A549 (cell line): ENCODE results near the gene TRMT11.

Experiments
- CTCF ChIP-seq: fragments of >200 bp; sonication (Bioruptor Twin); formaldehyde crosslinking; IDR thresholded peaks from 3 replicates; pipeline ENCODE4 v1.5.1; 2016
- HOXB5 ChIP-seq: fragments of 250-450 bp; sonication (Bioruptor Pico); IDR thresholded peaks from 2 replicates; pipeline ENCODE4 v1.5.0; 2020; ENCODE audit warnings: mild to moderate bottlenecking, moderate library complexity
- MAX ChIP-seq: IDR thresholded peaks from 2 replicates; pipeline ENCODE4 v1.6.1; 2012
- REST ChIP-seq: fragments of 200-600 bp; sonication (generic); IDR thresholded peaks from 2 replicates; pipeline ENCODE4 v1.6.1; 2016; ENCODE audit warnings: antibody characterized with exemption, mild to moderate bottlenecking, moderate library complexity

DNA sequence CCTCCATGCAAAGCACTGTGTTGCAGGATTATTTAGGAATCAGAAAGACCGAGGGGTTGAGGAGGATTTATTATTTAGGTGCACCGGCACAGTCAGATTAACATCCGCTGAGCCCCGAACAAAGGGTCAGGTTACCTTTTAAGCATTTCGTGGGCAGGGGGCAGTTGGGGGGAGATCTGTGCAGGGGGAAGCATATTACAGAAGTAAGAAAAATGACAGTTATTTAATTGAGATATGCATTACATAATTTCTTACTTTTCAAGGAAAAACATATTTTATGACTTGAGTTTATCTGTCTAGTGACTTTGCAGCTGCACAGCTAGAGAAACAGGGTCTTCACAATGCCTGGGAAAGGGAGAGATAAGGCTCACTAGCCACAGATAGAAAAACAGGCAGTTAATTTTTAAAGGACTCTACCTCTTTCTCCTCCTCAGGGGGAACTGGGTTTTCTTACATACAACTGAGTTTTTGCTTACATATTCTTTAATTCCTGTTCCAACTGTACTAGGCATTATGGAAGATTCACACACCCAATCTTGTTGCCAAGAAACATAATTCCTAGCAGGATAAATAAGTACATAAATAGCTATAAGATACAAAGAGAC lies 31.5 kb upstream of the TRMT11 start:
- TF ChIP-seq CTCF, result no peak
- no peak for TF ChIP-seq HOXB5
- no peak for TF ChIP-seq MAX
- TF ChIP-seq REST, result no peak
